ENCODE data around the gene ATP8A2.

The ATP8A2 gene

DNA sequence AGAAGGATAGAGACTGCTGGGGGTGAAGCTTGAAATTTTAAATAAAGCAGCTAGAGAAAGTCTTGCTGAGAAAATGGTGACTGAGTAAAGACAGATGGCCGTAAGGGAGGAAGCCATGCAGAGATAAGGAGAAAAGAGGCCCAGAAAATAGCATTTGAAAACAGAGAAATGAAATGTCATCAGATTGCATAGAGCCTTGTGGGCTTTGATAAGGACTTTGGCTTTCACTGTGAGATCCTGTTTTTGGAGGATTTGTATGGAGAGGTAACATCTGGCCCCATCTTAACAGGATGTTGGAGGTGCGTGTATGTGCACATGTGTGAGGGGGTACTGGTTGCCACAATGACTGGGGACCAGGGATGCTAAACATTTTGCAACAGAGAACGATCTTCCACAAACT, 19.5 kb upstream of the ATP8A2 start:
- TF ChIP-seq, protein P1, sequence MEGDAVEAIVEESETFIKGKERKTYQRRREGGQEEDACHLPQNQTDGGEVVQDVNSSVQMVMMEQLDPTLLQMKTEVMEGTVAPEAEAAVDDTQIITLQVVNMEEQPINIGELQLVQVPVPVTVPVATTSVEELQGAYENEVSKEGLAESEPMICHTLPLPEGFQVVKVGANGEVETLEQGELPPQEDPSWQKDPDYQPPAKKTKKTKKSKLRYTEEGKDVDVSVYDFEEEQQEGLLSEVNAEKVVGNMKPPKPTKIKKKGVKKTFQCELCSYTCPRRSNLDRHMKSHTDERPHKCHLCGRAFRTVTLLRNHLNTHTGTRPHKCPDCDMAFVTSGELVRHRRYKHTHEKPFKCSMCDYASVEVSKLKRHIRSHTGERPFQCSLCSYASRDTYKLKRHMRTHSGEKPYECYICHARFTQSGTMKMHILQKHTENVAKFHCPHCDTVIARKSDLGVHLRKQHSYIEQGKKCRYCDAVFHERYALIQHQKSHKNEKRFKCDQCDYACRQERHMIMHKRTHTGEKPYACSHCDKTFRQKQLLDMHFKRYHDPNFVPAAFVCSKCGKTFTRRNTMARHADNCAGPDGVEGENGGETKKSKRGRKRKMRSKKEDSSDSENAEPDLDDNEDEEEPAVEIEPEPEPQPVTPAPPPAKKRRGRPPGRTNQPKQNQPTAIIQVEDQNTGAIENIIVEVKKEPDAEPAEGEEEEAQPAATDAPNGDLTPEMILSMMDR (IDR thresholded peaks at IDR 0.05): no peak

DNA sequence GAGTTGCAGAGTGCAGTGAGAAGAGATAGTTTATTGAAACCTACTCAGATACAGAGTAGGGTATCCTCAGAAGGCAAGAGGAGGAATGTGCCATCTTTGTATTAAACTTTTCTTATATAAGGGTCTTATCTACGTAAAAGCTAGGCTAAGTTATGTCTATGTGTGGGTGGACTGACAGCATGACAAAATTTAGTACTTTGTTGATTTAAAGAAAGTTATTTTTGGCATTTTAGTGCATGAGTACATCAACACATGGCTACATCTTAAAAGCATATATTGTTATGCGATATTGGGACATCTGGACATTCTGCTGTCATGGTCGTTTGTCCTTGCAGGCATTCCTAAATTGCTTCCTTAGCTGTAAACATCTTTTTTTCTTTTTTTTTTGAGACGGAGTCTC, 19.0 kb upstream of the ATP8A2 start:
- TF ChIP-seq, protein P1 (IDR thresholded peaks at IDR 0.05): no peak

DNA sequence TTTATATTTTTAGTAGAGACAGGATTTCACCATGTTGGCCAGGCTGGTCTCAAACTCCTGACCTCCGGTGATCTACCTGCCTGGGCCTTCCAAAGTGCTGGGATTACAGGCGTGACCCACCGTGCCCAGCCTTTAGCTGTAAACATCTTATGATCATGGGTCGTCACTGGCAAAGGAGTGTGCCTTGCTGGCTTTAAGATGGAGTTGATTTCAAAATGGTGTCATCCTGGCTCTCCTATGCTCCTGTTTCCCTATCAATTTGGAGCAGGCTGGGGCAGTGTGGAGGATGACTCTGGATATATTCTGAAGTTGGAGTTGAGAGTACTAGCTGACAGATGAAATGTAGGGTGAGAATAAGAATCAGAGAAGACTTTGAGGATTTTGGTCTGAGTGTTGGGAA, 18.4 kb upstream of the ATP8A2 start:
- TF ChIP-seq, protein P1 (IDR thresholded peaks at IDR 0.05): no peak

DNA sequence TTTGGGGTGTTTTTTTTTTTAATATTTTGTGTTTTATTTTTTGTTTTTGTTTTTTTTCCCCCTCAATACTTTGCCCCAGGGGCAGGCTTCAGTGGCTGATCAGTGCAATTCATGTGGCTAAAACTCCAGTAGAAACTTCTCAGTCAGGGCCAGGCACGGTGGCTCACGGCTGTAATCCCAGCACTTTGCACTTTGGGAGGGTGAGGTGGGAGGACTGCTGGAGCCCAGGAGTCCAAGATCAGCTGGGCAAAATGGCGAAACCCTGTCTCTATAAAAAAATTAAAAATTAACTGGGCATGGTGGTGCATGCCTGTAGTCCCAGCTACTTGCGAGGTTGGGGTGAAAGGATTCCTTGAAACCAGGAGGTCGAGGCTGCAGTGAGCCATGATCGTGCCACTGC, 17.4 kb upstream of the ATP8A2 start:
- TF ChIP-seq, protein P1 (IDR thresholded peaks at IDR 0.05): no peak

DNA sequence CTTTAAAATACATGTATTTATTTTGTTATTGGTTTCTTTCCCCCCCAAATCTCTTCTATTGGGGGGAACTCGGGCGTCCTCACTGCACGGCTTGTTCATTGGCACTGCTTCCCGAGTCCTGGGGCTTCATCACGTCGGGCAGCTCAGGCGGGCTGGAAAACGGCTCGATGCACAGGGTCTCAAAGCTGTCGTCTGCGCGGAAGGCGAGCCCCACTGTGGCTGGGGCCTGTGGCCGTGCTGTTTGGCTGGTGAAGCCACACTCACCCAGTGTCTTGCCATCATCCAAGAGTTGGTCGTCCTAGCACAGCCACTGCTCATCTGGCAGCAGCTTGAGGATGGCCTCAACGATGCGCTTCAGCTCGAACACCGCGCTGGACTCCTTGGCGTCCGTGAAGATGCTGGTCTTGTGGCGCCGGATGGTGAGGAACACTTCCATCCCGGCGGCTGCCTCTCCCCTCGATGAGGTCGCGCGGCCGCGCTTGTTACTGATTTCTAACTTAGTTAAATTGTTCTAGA, 6.0 kb upstream of the ATP8A2 start:
- TF ChIP-seq, protein P1 (IDR thresholded peaks at IDR 0.05): no peak

DNA sequence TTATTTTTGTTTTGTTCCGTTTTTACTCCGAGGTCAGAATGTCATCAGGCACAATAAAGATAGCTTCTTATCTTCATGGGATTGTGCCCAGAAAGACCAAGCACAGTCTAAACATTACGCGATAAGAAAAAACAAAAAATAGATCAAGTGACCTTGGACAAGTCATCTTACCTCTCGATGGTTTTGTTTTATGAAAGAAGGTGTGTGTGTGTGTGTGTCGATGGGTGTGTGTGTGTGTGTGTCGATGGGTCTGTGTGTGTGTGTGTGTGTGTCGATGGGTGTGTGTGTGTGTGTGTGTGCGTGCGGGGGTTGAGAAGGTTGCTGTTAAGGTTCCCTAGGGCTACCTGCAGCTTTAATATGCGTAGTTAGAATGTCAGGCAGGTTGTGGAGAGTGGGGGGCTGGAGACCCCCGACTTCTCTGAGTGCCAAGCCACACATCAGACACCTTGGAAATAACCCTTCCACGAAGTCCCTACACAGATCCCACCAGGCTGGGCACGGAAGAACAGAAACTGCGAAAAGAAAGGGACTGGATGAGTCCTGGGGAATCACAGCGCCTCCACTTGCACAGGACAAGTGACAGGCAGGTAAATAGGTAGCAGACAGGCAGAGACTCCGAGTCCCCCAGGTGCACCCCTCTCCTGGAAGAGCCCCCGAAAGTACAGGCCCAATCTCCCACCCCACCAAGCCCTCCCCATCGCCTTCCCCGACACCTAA, 458 bp upstream of the ATP8A2 start:
- TF ChIP-seq, protein P1 (IDR thresholded peaks at IDR 0.05): no peak

DNA sequence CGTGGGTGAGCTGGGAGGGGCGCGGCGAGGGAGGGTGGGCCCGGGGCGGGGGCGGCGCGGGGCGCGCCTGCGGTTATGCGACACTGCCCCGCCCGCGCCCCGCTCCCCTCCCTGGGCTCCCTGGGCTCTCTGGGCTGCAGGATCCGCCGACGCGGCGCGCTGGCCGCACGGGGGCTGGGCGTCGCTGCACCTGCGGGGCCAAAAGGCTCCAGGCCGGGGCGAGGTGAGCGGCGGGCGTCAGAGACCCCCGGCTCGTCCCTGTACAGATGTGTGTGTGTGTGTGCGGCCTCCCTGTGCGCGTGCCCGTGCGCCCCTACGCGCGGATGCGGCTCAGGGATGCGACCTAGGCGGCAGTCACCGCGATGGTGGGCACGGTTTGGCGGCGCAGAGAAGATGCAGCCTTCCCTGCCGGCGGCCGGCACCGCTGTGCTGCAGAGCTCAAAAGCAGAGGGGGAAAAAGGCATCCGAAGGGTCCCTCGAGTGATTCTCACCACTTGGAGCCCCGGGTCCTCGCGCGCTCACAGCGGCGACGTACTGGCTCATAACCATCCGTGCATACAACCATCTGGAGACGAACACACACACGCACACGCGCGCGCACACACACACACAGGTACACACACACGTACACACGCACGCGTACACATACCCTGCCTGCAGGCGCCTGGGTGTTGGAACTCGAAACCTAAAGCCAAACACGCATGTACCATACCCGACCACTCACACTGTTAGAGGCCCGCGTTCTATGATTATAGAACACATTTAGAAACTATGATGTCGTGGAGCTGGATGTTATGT, 709 bp downstream of the ATP8A2 start:
- TF ChIP-seq, protein P1 (IDR thresholded peaks at IDR 0.05): no peak

All from LNCAP (cell line).